ENCODE data around the gene KBTBD2. TPM values are rescaled to one million over a fixed set of nuclear protein-coding genes. Genes with fewer than 3 reads are reported as not detected.
"Not testable (repeated sequence)": the region's sequence is repeated elsewhere in the genome, so short reads cannot be mapped to it uniquely, and the experiment has no call there.

The KBTBD2 gene
- polyA plus RNA-seq, 4 donors, result 54.4 to 62.6 (median 57.0) TPM

DNA sequence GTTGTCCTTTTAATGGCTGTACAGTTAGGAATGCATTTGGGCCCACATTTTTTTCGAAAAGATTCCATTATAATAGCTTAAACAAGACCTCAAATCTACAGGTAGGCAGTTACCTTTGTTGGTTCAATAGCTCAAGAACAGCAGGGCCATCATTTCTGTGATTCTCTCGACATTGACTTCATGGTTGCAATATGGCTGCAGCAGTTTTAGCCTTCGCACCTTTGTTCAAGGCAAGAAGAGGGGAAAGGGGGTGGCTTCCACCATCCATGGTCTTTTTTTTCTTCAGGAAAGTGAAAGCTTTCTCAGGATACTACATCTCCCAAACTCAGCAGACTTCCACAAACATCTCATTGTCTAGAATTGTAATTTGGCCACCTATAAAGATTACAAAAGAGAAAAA lies 2.2 kb upstream of the KBTBD2 start:
- no peak for DNase-seq (ENCODE audit: low read depth in 4 of 4, low spot score in 3 of 4)

DNA sequence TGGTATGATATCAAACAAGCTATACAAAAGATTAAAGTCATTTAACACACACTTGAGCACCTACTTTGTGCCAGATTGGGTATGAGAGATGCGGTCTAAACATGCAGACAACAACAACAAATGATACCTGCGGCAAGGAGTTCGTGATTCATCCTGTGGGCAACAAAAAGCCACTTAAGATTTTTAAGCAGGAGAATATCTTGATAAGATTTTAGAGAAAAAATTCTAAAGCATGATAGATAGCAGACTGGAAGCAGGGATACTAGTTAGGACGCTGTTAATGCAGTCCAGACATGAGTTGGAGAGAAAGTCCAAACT lies 1.6 kb upstream of the KBTBD2 start:
- no peak for DNase-seq (ENCODE audit: low read depth in 4 of 4, low spot score in 3 of 4)

- peak in 3 of 4 donors; percentile 15 to 54 (median 29) for DNase-seq (ENCODE audit: low read depth in 4 of 4, low spot score in 3 of 4)
Measured at GRCh38 chr7:32892521-32893206, 1.1 kb upstream of the KBTBD2 start.

- peak; percentile 78 to 93 (median 90) for DNase-seq (ENCODE audit: low read depth in 4 of 4, low spot score in 3 of 4)
Measured at GRCh38 chr7:32891800-32892520, 400 bp upstream of the KBTBD2 start.

GRCh38 chr7:32890793-32891042 lies 842 bp downstream of the KBTBD2 start:
- DNase-seq (ENCODE audit: low read depth in 4 of 4, low spot score in 3 of 4), result peak in 2 of 4 donors; percentile 14 to 27

- peak in 3 of 4 donors; percentile 43 to 44 (median 44) for DNase-seq (ENCODE audit: low read depth in 4 of 4, low spot score in 3 of 4)
Measured at GRCh38 chr7:32890010-32890792, 1.4 kb downstream of the KBTBD2 start.

- DNase-seq (ENCODE audit: low read depth in 4 of 4, low spot score in 3 of 4), result no peak
Measured at GRCh38 chr7:32888505-32888904, 3.1 kb downstream of the KBTBD2 start.

DNA sequence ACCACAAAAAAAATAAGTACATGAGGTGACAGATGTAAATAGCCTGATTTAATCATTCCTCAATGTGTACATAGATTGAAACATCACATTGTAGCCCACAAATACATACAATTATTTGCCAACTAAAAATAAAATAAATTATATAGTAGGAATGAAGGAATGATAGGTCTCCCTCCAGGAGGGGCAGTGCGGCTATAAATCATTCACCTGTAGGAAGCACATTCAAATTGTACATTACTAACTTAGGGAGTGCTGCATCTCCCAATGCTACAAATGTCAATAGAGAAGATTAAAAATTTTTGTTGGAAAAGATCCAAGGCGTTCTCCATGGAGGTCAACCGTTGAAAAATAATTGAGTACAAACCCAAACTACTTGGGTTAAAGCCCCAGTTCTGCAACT lies 4.2 kb downstream of the KBTBD2 start:
- no peak for DNase-seq (ENCODE audit: low read depth in 4 of 4, low spot score in 3 of 4)

- DNase-seq (ENCODE audit: low read depth in 4 of 4, low spot score in 3 of 4), result no peak
Measured at GRCh38 chr7:32881074-32881982, 10.2 kb downstream of the KBTBD2 start.

- DNase-seq (ENCODE audit: low read depth in 4 of 4, low spot score in 3 of 4), result no peak
Measured at GRCh38 chr7:32879460-32879859, 12.1 kb downstream of the KBTBD2 start.

- DNase-seq (ENCODE audit: low read depth in 4 of 4, low spot score in 3 of 4), result not testable (repeated sequence)
Measured at GRCh38 chr7:32878023-32878422, 13.5 kb downstream of the KBTBD2 start.

DNA sequence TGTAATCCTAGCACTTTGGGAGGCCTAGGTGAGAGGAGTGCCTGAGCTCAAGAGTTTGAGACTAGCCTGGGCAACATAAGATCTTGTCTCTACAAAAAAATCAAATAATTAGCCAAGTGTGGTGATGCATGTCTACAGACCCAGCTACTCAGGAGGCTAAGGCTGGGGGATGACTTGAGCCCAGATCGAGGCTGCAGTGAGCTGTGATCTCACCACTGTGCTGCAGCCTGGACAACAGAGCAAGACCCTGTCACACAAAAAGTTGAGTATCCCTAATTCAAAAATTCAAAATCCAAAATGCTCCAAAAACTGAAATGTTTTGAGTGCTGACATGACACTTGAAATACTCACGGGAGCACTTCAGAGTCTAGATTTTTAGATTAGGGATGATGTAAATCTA lies 19.1 kb downstream of the KBTBD2 start:
- DNase-seq (ENCODE audit: low read depth in 4 of 4, low spot score in 3 of 4), result no peak

DNA sequence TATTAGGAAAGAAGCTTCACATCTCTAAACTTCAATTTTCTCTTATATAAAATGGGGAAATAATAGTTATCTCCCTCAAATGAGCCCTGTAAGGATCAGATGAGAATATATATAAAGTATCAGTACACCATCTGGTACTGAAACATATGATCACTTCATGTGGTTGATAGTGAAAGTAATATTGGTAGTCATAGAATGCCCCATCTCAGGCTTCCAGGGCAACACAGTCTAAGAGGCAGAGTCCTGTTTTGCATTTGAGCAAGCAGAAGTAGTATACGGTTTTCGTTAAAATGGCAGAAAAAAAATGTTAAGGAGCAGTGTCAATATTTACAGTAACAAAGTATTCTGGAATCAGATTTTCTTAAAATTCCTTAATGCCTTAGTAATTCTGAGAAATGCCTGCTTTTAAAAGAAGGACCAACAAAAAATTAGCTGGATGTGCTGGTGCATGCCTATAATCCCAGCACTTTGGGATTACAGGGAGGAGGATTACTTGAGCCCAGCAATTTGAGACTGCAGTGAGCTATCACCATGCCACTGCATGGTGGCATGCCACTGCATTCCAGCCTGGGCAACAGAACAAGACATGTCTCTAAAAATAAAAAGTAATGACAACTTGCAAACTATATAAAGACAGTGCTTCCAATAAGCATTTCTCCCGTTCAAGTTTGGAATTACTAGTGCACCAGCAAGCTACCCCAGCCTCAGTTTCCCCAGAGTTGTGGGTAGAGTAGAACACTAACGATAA lies 19.8 kb downstream of the KBTBD2 start:
- DNase-seq (ENCODE audit: low read depth in 4 of 4, low spot score in 3 of 4), result no peak

DNA sequence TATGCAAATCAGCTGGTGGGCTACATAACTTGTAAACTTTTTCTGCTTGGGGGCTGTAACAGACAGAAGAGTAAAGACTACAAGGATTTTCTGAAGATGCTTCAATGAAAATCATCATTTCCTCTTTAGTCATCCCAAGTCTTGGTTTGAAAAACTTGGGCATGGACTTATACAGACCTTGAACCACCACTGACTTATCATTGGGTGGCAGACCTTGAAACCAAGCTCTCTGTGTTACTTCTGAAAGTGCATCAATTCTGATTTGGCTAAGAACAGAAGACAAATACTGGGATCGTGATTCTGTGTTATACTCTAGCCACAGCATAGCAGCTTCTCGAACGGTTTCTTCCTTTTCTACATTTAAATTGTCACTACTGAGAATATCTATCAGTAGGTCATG lies 21.3 kb downstream of the KBTBD2 start:
- no peak for DNase-seq (ENCODE audit: low read depth in 4 of 4, low spot score in 3 of 4)

- DNase-seq (ENCODE audit: low read depth in 4 of 4, low spot score in 3 of 4), result no peak
Measured at GRCh38 chr7:32869716-32870115, 21.8 kb downstream of the KBTBD2 start.

- DNase-seq (ENCODE audit: low read depth in 4 of 4, low spot score in 3 of 4), result no peak
Measured at GRCh38 chr7:32868116-32868515, 23.4 kb downstream of the KBTBD2 start.

- no peak for DNase-seq (ENCODE audit: low read depth in 4 of 4, low spot score in 3 of 4)
Measured at GRCh38 chr7:32865448-32866030, 26.0 kb downstream of the KBTBD2 start.

DNA sequence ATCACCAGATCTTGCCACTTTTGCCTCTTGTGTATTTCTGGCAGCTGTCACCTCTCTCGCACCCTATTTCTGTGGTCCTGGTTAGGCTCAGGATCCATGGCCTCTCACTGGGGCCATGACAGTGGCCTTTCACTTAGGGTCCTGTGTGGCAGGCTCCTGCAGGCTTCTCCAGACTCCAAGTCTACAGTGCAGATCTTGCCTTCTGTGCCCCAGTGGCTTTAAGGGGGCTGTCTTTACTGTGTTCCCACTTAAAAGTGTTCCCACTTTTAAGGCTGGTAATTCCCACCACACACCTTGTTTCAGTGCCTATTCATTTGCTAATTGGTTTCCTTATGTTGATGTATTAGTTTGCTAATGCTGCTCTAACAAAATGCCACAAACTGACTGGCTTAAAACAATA lies 27.7 kb downstream of the KBTBD2 start:
- DNase-seq (ENCODE audit: low read depth in 4 of 4, low spot score in 3 of 4), result not testable (repeated sequence)

DNA sequence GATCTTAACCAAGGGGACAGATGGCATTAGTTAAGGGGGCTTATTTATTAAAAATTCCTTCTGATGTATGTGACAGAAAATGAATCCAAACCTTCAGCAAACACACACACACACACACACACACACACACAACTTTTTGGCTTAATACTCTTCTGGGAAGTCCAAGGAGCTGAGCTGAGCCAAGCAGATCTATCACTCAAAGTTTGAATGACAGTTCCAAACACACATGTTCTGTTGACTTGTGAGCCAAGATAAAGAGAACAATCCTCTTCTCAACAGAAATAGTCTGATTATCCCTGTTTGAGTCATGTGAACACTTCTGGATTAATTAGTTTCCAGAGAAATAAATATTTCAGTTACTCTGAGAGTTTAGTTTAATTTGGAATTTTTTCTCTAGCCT lies 31.5 kb downstream of the KBTBD2 start:
- DNase-seq (ENCODE audit: low read depth in 4 of 4, low spot score in 3 of 4), result no peak

DNA sequence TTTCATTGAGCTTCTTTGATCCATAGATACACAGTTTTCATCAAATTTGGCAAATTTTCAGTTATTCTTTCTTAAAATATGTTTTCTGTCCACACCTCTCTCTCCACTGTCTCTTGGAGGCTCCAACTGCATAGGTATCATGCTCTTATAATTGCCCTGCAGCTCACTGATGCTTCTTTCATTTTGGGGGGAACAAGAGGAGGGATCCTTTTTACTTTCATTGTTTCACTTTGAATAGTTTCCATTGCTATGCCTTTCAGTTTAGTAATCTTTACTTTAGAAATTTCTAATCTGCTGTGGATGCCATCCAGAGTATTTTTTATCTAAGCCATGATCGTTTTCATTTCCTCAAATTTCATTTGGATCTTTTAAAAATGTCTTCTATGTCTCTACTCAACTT lies 32.9 kb downstream of the KBTBD2 start:
- no peak for DNase-seq (ENCODE audit: low read depth in 4 of 4, low spot score in 3 of 4)
